Activated CD4-positive, alpha-beta T cell treated with anti-CD3 and anti-CD28 coated beads for 36 hours (primary cell): ENCODE data around the gene KRT40. TPM values are rescaled to one million over a fixed set of nuclear protein-coding genes. Genes with fewer than 3 reads are reported as not detected.
"Not testable (repeated sequence)": the region's sequence is repeated elsewhere in the genome, so short reads cannot be mapped to it uniquely, and the experiment has no call there.

Experiments used
- ATAC-seq: fragments of 200-7000 bp; cut with Tn5 transposase; one replicate; pipeline ENCODE4 v1.10.0; 2021; ENCODE audit warnings: mild to moderate bottlenecking, moderate library complexity
- CTCF ChIA-PET: fragments of 350-600 bp; sonication (Branson Sonifier 250); formaldehyde crosslinking; loops from one replicate; lab custom pipeline; 2021; ENCODE audit warnings: antibody characterized with exemption; lab: Charles Lee
- POLR2A ChIA-PET: fragments of 350-600 bp; sonication (Branson Sonifier 250); formaldehyde crosslinking; loops from one replicate; lab custom pipeline; 2021; ENCODE audit warnings: antibody characterized with exemption, inconsistent platforms; lab: Charles Lee
- DNase-seq: peaks from one replicate; pipeline ENCODE4 v3.0.0-alpha.2; 2020
- H3K27ac Mint-ChIP-seq: one replicate; pipeline ENCODE4 v1.8.0; 2021; ENCODE audit warnings: mixed read lengths
- H3K27me3 Mint-ChIP-seq: one replicate; pipeline ENCODE4 v1.8.0; 2021; ENCODE audit warnings: mixed read lengths
- H3K36me3 Mint-ChIP-seq: one replicate; pipeline ENCODE4 v1.8.0; 2021; ENCODE audit warnings: low read depth, mixed read lengths
- H3K4me1 Mint-ChIP-seq: one replicate; pipeline ENCODE4 v1.8.0; 2021; ENCODE audit warnings: mixed read lengths
- H3K4me3 Mint-ChIP-seq: one replicate; pipeline ENCODE4 v1.8.0; 2021; ENCODE audit warnings: mild to moderate bottlenecking, moderate library complexity, mixed read lengths
- H3K9me3 Mint-ChIP-seq: one replicate; pipeline ENCODE4 v1.8.0; 2021; ENCODE audit warnings: low read depth, mixed read lengths
- intact Hi-C, 2 experiments: fragments of 100-400 bp; cut with DNase I in 1 of 2; cut with micrococcal nuclease in 1 of 2; formaldehyde crosslinking; loops; one replicate each; pipeline versions ENCODE4 v1.14.2 to v1.15.1; 2022 to 2024; cut with DNase I, micrococcal nuclease
- total RNA-seq, 2 experiments: library from RNA; stranded (reverse); gene quantifications; one replicate each; pipeline ENCODE4 v1.2.3, GENCODE V29; 2021

KRT40 gene
- total RNA-seq, 2 experiments from 2014 or later: not detected

- CTCF ChIA-PET: no interaction called here
- Mint-ChIP-seq H3K27me3 (peaks cover 2% of the 10 kb centered on the region), H3K27ac (no peak overlapping the region), H3K9me3 (no peaks in the 10 kb centered on the region), H3K4me3 (no peak overlapping the region), H3K36me3 (no peaks in the 10 kb centered on the region), H3K4me1 (no peaks in the 10 kb centered on the region)
- DNase-seq (no peak), ATAC-seq (no peak)
- POLR2A ChIA-PET: no interaction called here
- intact Hi-C loops: no loop called here
Observed at GRCh38 chr17:41012326-41013120, 28.4 kb upstream of the KRT40 start.

- no peaks in the 10 kb centered on the region for H3K36me3 Mint-ChIP-seq
- H3K27ac Mint-ChIP-seq: no peak overlapping the region
- POLR2A ChIA-PET: no interaction called here
- no peaks in the 10 kb centered on the region for H3K9me3 Mint-ChIP-seq
- intact Hi-C loops: no loop called here
- DNase-seq (no peak), ATAC-seq (no peak)
- H3K4me3 Mint-ChIP-seq: no peak overlapping the region
- no peaks in the 10 kb centered on the region for H3K4me1 Mint-ChIP-seq
- CTCF ChIA-PET: interaction anchor here (0.6 kb wide), 1 partner anchor 20 kb away, joined by 4 read pairs; the partner anchor contains the start of gene KRTAP1-4
- H3K27me3 Mint-ChIP-seq: peaks cover 2% of the 10 kb centered on the region
Observed at GRCh38 chr17:41010441-41010840, 26.3 kb upstream of the KRT40 start.

GRCh38 chr17:41009936-41010335 is 25.8 kb upstream of the KRT40 start:
- no peak for DNase-seq
- no peak overlapping the region for H3K27ac Mint-ChIP-seq
- no peak overlapping the region for H3K4me3 Mint-ChIP-seq
- H3K9me3 Mint-ChIP-seq: no peaks in the 10 kb centered on the region
- no peak for ATAC-seq
- peaks cover 2% of the 10 kb centered on the region for H3K27me3 Mint-ChIP-seq
- no peaks in the 10 kb centered on the region for H3K36me3 Mint-ChIP-seq
- ChIA-PET POLR2A (no interaction called here), CTCF (interaction anchor here (0.6 kb wide), 1 partner anchor 20 kb away, joined by 4 read pairs; the partner anchor contains the start of gene KRTAP1-4)
- intact Hi-C loops: no loop called here
- no peaks in the 10 kb centered on the region for H3K4me1 Mint-ChIP-seq

GRCh38 chr17:41009301-41009760 is 25.2 kb upstream of the KRT40 start:
- no peaks in the 10 kb centered on the region for H3K36me3 Mint-ChIP-seq
- no peaks in the 10 kb centered on the region for H3K27me3 Mint-ChIP-seq
- intact Hi-C loops: no loop called here
- H3K4me1 Mint-ChIP-seq: no peaks in the 10 kb centered on the region
- CTCF ChIA-PET: no interaction called here
- no peak overlapping the region for H3K27ac Mint-ChIP-seq
- no peak for DNase-seq
- POLR2A ChIA-PET: no interaction called here
- ATAC-seq: no peak
- no peak overlapping the region for H3K4me3 Mint-ChIP-seq
- no peaks in the 10 kb centered on the region for H3K9me3 Mint-ChIP-seq

- no peaks in the 10 kb centered on the region for H3K4me1 Mint-ChIP-seq
- H3K27me3 Mint-ChIP-seq: no peaks in the 10 kb centered on the region
- intact Hi-C loops: no loop called here
- no peak within 1 kb of the TSS for H3K4me3 Mint-ChIP-seq
- H3K36me3 Mint-ChIP-seq: no peaks in the 10 kb centered on the region
- ATAC-seq (no peak), DNase-seq (no peak)
- no peaks in the 10 kb centered on the region for H3K9me3 Mint-ChIP-seq
- POLR2A ChIA-PET: no interaction called here
- H3K27ac Mint-ChIP-seq: no peak within 1 kb of the TSS
- CTCF ChIA-PET: interaction anchor here (0.6 kb wide), 1 partner anchor 1813 kb away, joined by 4 read pairs; no protein-coding TSS in a partner anchor
Observed at GRCh38 chr17:41008811-41009210, 24.7 kb upstream of the KRT40 start, which contains the start of gene KRTAP3-1. Gene KRTAP3-1, minus strand, starts transcription at chr17:41009128. Its CDS starts 54 bp downstream, at chr17:41009074.

GRCh38 chr17:41004397-41004796 is 20.3 kb upstream of the KRT40 start:
- POLR2A ChIA-PET: no interaction called here
- H3K4me3 Mint-ChIP-seq: no peak overlapping the region
- no peak for ATAC-seq

GRCh38 chr17:41003926-41004325 is 19.8 kb upstream of the KRT40 start:
- H3K4me3 Mint-ChIP-seq: no peak overlapping the region
- H3K27me3 Mint-ChIP-seq: peaks cover 3% of the 10 kb centered on the region
- no peaks in the 10 kb centered on the region for H3K4me1 Mint-ChIP-seq
- intact Hi-C loops: no loop called here
- ChIA-PET CTCF (no interaction called here), POLR2A (no interaction called here)
- no peak overlapping the region for H3K27ac Mint-ChIP-seq
- H3K9me3 Mint-ChIP-seq: no peaks in the 10 kb centered on the region
- DNase-seq (no peak), ATAC-seq (no peak)
- no peaks in the 10 kb centered on the region for H3K36me3 Mint-ChIP-seq

More at GRCh38 chr17:41004397-41004796, 20.3 kb upstream of the KRT40 start:
- Mint-ChIP-seq H3K4me1 (no peaks in the 10 kb centered on the region), H3K9me3 (no peaks in the 10 kb centered on the region), H3K27ac (no peak overlapping the region), H3K27me3 (peaks cover 2% of the 10 kb centered on the region), H3K36me3 (no peaks in the 10 kb centered on the region)
- intact Hi-C loops: no loop called here
- no peak for DNase-seq
- CTCF ChIA-PET: no interaction called here

GRCh38 chr17:41002814-41003213 is 18.7 kb upstream of the KRT40 start:
- H3K36me3 Mint-ChIP-seq: no peaks in the 10 kb centered on the region
- no peak overlapping the region for H3K4me3 Mint-ChIP-seq
- H3K27me3 Mint-ChIP-seq: peaks cover 3% of the 10 kb centered on the region
- DNase-seq (no peak), ATAC-seq (no peak)
- no peaks in the 10 kb centered on the region for H3K9me3 Mint-ChIP-seq
- ChIA-PET CTCF (no interaction called here), POLR2A (no interaction called here)
- intact Hi-C loops: no loop called here
- no peaks in the 10 kb centered on the region for H3K4me1 Mint-ChIP-seq
- no peak overlapping the region for H3K27ac Mint-ChIP-seq

- H3K27me3 Mint-ChIP-seq: peaks cover 6% of the 10 kb centered on the region
- no peaks in the 10 kb centered on the region for H3K36me3 Mint-ChIP-seq
Observed at GRCh38 chr17:41001795-41002194, 17.7 kb upstream of the KRT40 start.

GRCh38 chr17:40999563-40999962 is 15.4 kb upstream of the KRT40 start, which contains the start of gene KRTAP3-2:
Gene KRTAP3-2, minus strand, starts transcription at chr17:40999906. Its CDS starts 53 bp downstream, at chr17:40999853.
- peaks cover 13% of the 10 kb centered on the region for H3K27me3 Mint-ChIP-seq
- ATAC-seq, H3K4me3 Mint-ChIP-seq, H3K9me3 Mint-ChIP-seq, CTCF ChIA-PET, DNase-seq, H3K4me1 Mint-ChIP-seq, POLR2A ChIA-PET, intact Hi-C loops, H3K36me3 Mint-ChIP-seq, H3K27ac Mint-ChIP-seq: not testable (repeated sequence)

More at GRCh38 chr17:41001795-41002194, 17.7 kb upstream of the KRT40 start:
- Mint-ChIP-seq H3K4me3 (no peak overlapping the region), H3K27ac (no peak overlapping the region), H3K4me1 (no peaks in the 10 kb centered on the region), H3K9me3 (no peaks in the 10 kb centered on the region)
- ChIA-PET POLR2A (no interaction called here), CTCF (no interaction called here)
- ATAC-seq (no peak), DNase-seq (no peak)
- intact Hi-C loops: no loop called here

GRCh38 chr17:40997361-40997760 is 13.2 kb upstream of the KRT40 start:
- POLR2A ChIA-PET: no interaction called here
- Mint-ChIP-seq H3K27me3 (peaks cover 26% of the 10 kb centered on the region), H3K4me1 (no peaks in the 10 kb centered on the region), H3K27ac (no peak overlapping the region), H3K9me3 (no peaks in the 10 kb centered on the region), H3K36me3 (no peaks in the 10 kb centered on the region), H3K4me3 (no peak overlapping the region)
- no peak for ATAC-seq
- intact Hi-C loops: no loop called here
- no peak for DNase-seq
- CTCF ChIA-PET: interaction anchor here (1.0 kb wide), 1 partner anchor 31 kb away, joined by 3 read pairs; no protein-coding TSS in a partner anchor

- peaks cover 27% of the 10 kb centered on the region for H3K27me3 Mint-ChIP-seq
- no peaks in the 10 kb centered on the region for H3K9me3 Mint-ChIP-seq
- H3K27ac Mint-ChIP-seq: no peak overlapping the region
- H3K36me3 Mint-ChIP-seq: no peaks in the 10 kb centered on the region
- POLR2A ChIA-PET: no interaction called here
- ATAC-seq (no peak), DNase-seq (no peak)
- intact Hi-C loops: no loop called here
- no peak overlapping the region for H3K4me3 Mint-ChIP-seq
- H3K4me1 Mint-ChIP-seq: no peaks in the 10 kb centered on the region
- CTCF ChIA-PET: interaction anchor here (0.7 to 1.0 kb wide), 2 partner anchors 31 to 651 kb away, joined by 3 read pairs; no protein-coding TSS in a partner anchor
Observed at GRCh38 chr17:40996829-40997228, 12.7 kb upstream of the KRT40 start.
